Epithelial cell of prostate (primary cell): ENCODE measurements around the gene CCDC81.
"Not testable (repeated sequence)": the region's sequence is repeated elsewhere in the genome, so short reads cannot be mapped to it uniquely, and the experiment has no call there.

Experiments used
- DNase-seq: peaks from one replicate; pipeline ENCODE4 v3.0.0-alpha.2; 2011; ENCODE audit warnings: low read depth, low spot score
- H3K27ac ChIP-seq: fragments of 450-650 bp; 2 replicates; pipeline ENCODE4 v1.5.1; 2017; ENCODE audit warnings: mild to moderate bottlenecking

CCDC81 gene

DNA sequence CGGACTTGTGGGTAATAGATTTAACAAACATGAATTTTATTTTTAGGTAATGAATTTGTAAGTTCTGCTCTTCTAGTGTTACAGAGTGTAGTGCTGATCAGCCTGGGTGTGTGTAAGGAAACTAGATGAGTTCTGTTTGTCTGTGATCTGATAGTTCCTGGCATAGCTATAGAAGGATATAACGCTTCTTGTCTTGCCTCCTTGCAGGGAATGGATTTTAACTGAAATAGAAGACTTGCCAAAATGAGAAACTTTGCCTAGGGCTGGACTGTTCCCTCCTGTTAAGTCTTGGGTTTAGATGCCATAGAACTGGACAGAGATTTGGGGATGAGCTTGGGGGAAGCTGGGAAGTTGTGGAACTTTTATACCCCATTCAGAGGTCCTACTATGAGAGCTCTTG, 11.6 kb downstream of the CCDC81 start:
- H3K27ac ChIP-seq: no peak overlapping the region
- DNase-seq: no peak

GRCh38 chr11:86386746-86387145, 12.1 kb downstream of the CCDC81 start:
- no peak overlapping the region for H3K27ac ChIP-seq
- no peak for DNase-seq

DNA sequence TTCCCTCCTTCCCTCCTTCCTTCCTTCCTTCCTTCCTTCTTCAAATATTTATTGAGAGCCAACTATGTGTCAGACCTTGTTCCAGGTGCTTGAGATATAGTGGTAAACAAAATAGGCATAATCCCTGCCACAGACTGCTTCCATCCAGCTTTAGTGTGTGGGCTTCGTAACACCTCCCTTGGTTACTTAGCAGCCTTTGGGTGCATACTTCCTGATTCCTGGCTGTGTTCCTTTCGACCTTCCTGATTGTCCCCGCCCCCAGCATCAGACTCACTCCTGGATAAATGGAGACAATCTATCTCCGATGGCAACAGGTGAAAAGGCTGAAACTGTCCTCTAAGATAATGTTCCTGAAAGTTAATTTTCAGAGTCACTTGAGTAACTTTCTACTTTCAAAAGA, 13.5 kb downstream of the CCDC81 start:
- no peak overlapping the region for H3K27ac ChIP-seq
- no peak for DNase-seq

GRCh38 chr11:86390487-86390886, 15.8 kb downstream of the CCDC81 start:
- DNase-seq: no peak

GRCh38 chr11:86395061-86395551, 20.4 kb downstream of the CCDC81 start:
- no peak for DNase-seq
- H3K27ac ChIP-seq: no peak overlapping the region

More at GRCh38 chr11:86390487-86390886, 15.8 kb downstream of the CCDC81 start:
- no peak overlapping the region for H3K27ac ChIP-seq

GRCh38 chr11:86396396-86396795, 21.7 kb downstream of the CCDC81 start:
- no peak for DNase-seq
- no peak overlapping the region for H3K27ac ChIP-seq

DNA sequence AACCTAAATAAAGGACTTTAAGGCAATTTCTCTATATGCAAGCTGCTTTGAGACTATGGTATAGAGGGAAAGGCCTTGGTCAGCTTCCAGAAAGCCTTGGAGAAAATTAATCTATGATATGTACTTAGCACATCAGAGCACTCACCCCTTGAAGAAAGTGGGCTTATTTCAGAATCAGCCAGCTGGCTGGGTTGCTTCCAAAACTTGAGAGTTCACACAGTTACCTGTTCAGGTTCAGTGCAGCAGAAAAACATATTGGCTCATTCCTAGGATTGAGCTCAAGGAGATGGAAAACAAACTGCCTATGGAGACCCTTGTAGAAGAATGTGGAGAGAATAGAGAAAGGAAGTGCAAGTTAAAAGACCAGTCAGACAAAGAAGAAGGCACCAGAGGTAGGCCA, 22.7 kb downstream of the CCDC81 start:
- no peak overlapping the region for H3K27ac ChIP-seq
- no peak for DNase-seq

DNA sequence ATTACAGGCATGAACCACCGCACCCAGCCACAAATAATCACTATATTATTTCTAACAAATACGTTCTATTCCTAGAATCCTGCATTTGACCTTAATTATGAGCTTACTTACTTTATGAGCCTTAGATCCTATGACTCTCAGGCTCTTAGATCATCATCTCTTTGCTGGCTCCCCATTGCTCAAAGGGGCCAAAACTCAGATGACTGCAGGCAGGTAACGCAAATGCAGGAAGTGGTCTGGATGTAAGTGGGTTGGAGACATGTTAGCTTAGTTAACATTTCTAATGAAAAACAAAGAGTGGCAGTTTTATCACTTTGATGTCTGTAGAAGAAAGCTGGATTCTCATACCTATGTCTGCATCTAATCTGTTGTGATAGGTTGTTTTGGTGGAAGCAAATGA, 23.4 kb downstream of the CCDC81 start:
- H3K27ac ChIP-seq: no peak overlapping the region
- DNase-seq: no peak

GRCh38 chr11:86403458-86403857, 28.8 kb downstream of the CCDC81 start:
- no peak overlapping the region for H3K27ac ChIP-seq
- no peak for DNase-seq

GRCh38 chr11:86408845-86409244, 34.2 kb downstream of the CCDC81 start:
- no peak for DNase-seq
- H3K27ac ChIP-seq: no peak overlapping the region

DNA sequence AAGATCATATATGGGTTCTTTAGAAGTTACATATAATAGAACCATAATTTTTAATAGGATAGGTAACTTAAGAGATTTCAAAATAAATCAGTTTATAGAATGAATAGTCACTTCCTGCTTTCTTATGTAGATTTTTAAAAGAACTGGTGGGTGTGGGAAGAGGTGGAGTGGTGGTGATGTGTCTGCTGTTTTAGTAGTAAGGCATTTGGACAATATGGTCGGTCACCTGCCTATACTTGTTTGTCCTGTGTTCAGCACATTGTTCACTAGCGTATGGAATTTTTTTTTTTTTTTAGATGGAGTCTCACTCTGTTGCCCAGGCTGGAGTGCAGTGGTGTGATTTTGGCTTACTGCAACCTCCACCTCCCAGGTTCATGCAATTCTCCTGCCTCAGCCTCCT, 39.3 kb downstream of the CCDC81 start:
- H3K27ac ChIP-seq: peak overlapping the region; percentile 55
- DNase-seq: peak; percentile 77

GRCh38 chr11:86415026-86415425, 40.3 kb downstream of the CCDC81 start:
- DNase-seq: no peak
- H3K27ac ChIP-seq: no peak overlapping the region

DNA sequence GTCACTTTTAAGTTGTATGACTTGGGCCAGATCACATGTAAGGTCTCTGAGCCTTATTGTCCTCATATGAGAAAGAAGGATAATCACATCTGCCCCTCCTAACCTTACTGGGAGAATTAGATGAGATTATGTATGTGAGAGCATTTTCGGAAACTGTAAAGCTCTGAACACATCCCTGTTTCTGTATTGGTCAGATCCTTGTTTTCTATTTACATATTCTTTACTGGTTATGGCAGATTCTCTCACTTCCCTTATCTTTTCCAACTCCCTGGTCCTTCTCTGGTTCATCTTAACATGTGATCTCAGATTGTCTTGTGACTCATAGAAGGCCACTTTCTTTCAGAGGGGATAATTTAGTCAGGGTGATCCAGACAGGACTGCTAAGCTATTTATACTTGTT, 41.8 kb downstream of the CCDC81 start:
- H3K27ac ChIP-seq: no peak overlapping the region

GRCh38 chr11:86416951-86417350, 42.3 kb downstream of the CCDC81 start:
- not testable (repeated sequence) for H3K27ac ChIP-seq, DNase-seq

More for the DNA sequence above, 41.8 kb downstream of the CCDC81 start:
- no peak for DNase-seq

DNA sequence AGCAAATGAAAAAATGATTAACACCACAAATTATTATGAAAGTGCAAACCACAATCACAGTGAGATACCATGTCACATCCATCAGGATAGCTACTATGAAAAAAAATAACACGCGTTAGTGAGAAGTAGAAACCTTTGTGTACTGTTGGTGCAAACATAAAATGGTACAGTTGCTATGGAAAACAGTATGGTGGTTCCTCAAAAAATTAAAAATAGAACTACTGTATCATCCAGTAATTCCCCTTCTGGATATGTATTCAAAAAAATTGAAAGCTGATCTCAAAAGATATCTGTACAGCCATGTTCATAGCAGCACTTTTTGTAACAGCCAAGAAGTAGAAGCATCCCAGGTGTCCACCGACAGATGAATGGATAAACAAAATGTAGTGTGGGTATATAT, 43.4 kb downstream of the CCDC81 start:
- DNase-seq: no peak
- H3K27ac ChIP-seq: no peak overlapping the region

DNA sequence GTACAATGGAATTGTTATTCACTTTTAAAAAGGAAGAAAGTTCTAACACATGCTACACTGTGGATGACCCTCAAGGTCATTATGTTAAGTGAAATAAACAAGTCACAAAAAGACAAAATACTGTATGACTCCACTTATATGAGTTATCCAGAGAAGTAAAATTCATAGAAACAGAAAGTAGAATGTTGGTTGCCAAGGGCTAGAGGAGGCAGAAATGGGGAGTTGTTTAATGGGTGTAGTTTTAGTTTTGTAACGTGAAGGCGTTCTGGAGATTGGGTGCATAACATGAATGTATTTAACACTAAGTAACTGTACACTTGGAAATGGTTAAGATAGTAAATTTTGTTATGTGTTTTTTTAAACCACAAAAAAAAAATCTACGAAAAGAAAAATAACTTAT, 43.8 kb downstream of the CCDC81 start:
- H3K27ac ChIP-seq: no peak overlapping the region
- no peak for DNase-seq

DNA sequence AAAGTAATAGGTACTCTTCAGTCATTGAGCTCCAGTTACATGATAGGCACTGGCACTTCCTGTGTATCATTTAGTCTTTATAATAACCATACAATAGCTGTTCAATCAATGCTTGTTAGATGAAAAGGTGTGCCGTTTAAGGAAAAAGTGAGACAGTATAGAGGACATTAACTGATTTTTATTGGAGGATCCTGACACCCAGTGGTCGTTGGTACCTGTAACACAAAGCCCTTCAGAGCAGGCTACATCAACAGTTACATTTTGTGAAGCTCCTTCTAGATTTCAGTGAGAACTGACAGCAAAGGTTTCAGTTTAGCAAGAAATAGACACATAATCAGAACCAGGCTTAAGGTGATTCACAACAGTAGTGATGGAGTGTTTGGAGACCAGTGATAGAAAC, 44.2 kb downstream of the CCDC81 start:
- no peak for DNase-seq
- H3K27ac ChIP-seq: no peak overlapping the region

DNA sequence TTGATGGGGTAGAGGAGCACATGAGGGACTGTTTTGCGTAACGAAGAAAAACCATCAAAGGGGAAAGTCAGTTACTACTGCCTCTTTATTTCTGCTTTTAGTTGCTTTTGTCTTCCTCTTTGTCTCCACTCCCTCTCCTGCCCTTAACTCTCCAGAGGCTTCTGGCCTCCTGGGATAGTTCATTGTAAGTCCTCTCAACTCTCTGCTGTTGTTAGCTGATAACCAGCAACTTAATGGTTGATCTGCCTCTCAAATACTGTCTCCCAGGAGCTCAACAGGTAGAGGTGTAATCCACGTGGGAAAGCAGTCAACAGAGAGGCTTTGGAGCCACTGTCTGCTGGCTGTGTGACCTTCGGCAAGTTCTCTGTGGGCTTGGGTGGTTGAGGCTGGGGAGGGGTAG, 47.3 kb downstream of the CCDC81 start:
- no peak overlapping the region for H3K27ac ChIP-seq
- no peak for DNase-seq

- DNase-seq: no peak
- H3K27ac ChIP-seq: no peak overlapping the region
Measured at GRCh38 chr11:86422371-86422770, 47.7 kb downstream of the CCDC81 start.

DNA sequence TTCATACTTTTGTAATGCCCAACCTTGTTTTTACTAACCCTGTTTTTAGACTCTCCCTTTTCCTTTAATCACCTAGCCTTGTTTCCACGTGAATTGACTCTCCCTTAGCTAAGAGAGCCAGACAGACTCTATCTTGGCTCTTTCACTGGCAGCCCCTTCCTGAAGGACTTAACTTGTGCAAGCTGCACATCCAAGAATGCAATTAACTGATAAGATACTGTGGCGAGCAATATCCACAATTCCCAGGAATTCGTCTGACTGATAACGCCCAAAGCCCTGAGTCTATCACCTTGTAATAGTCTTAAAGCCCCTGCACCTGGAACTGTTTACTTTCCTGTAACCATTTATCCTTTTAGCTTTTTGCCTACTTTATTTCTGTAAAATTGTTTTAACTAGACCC, 48.8 kb downstream of the CCDC81 start:
- H3K27ac ChIP-seq, DNase-seq: not testable (repeated sequence)

- DNase-seq: no peak
- H3K27ac ChIP-seq: no peak overlapping the region
Measured at GRCh38 chr11:86427441-86427840, 52.8 kb downstream of the CCDC81 start.

GRCh38 chr11:86431258-86431657, 56.6 kb downstream of the CCDC81 start:
- DNase-seq: no peak

More at GRCh38 chr11:86431258-86431657, 56.6 kb downstream of the CCDC81 start:
- no peak overlapping the region for H3K27ac ChIP-seq
